Uterus (tissue), 2 donors: ENCODE measurements around the gene PANK4.

Experiments used
- POLR2A ChIP-seq, 2 donors: fragments of 450-650 bp; IDR thresholded peaks; one replicate each; pipeline ENCODE4 v1.6.1; 2016; ENCODE audit warnings: antibody characterized with exemption in 2 of 2, mild to moderate bottlenecking in 1 of 2, moderate library complexity in 1 of 2
- TF ChIP-seq, protein P1 (sequence below), 4 experiments: fragments of 200-600 bp in 2 of 4; fragments of 450-650 bp in 2 of 4; sonication (generic) in 2 of 4; IDR thresholded peaks; one replicate each; pipeline ENCODE4 v1.5.1; 2016 to 2019; ENCODE audit warnings: antibody characterized with exemption in 4 of 4, mild to moderate bottlenecking in 2 of 4, moderate library complexity in 1 of 4

DNA sequence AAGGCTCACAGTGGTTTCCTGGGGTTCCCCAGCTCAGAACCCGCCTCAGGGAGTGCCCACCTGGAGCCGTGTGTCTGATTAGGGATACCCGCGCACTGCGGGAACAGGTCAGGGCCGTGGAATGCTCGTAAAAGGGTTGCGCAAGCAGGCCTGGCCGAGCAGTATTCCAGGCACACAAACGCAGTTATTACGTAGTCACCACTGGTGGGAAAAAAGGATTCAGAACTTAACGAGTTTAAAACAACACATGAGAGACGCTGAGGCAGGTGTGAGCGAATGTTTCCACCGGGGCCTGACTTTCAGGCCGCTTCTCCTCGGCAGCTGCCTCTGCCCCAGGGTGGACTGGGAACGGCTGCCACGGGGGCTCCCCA is 32.1 kb downstream of the PANK4 start:
- TF ChIP-seq, protein P1, sequence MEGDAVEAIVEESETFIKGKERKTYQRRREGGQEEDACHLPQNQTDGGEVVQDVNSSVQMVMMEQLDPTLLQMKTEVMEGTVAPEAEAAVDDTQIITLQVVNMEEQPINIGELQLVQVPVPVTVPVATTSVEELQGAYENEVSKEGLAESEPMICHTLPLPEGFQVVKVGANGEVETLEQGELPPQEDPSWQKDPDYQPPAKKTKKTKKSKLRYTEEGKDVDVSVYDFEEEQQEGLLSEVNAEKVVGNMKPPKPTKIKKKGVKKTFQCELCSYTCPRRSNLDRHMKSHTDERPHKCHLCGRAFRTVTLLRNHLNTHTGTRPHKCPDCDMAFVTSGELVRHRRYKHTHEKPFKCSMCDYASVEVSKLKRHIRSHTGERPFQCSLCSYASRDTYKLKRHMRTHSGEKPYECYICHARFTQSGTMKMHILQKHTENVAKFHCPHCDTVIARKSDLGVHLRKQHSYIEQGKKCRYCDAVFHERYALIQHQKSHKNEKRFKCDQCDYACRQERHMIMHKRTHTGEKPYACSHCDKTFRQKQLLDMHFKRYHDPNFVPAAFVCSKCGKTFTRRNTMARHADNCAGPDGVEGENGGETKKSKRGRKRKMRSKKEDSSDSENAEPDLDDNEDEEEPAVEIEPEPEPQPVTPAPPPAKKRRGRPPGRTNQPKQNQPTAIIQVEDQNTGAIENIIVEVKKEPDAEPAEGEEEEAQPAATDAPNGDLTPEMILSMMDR (IDR thresholded peaks at IDR 0.05), result no peak
- TF ChIP-seq POLR2A (IDR thresholded peaks at IDR 0.05), result no peak
